ENCODE results near the gene DIP2C.

Gene DIP2C

GRCh38 chr10:571688-572451, 117.6 kb downstream of the DIP2C start:
- DNase-seq (ENCODE audit: low read depth in 3 of 3), result no peak

- DNase-seq (ENCODE audit: low read depth in 3 of 3), result no peak
These were observed 118.3 kb downstream of the DIP2C start for GRCh38 chr10:571166-571565.

GRCh38 chr10:570628-571163, 118.8 kb downstream of the DIP2C start:
- no peak for DNase-seq (ENCODE audit: low read depth in 3 of 3)

- DNase-seq (ENCODE audit: low read depth in 3 of 3), result no peak
These were observed 119.4 kb downstream of the DIP2C start for GRCh38 chr10:569961-570627.

GRCh38 chr10:568848-569247, 120.6 kb downstream of the DIP2C start:
- no peak for DNase-seq (ENCODE audit: low read depth in 3 of 3)

GRCh38 chr10:567869-568268, 121.6 kb downstream of the DIP2C start:
- no peak for DNase-seq (ENCODE audit: low read depth in 3 of 3)

GRCh38 chr10:566241-566885, 123.1 kb downstream of the DIP2C start:
- no peak for DNase-seq (ENCODE audit: low read depth in 3 of 3)

- DNase-seq (ENCODE audit: low read depth in 3 of 3), result no peak
These were observed 123.8 kb downstream of the DIP2C start for GRCh38 chr10:565676-566075.

- no peak for DNase-seq (ENCODE audit: low read depth in 3 of 3)
These were observed 124.3 kb downstream of the DIP2C start for GRCh38 chr10:565146-565545.

GRCh38 chr10:563827-564226, 125.6 kb downstream of the DIP2C start:
- DNase-seq (ENCODE audit: low read depth in 3 of 3), result no peak

- no peak for DNase-seq (ENCODE audit: low read depth in 3 of 3)
These were observed 127.3 kb downstream of the DIP2C start for GRCh38 chr10:562142-562541.

- no peak for DNase-seq (ENCODE audit: low read depth in 3 of 3)
These were observed 127.7 kb downstream of the DIP2C start for GRCh38 chr10:561721-562120.

- DNase-seq (ENCODE audit: low read depth in 3 of 3), result no peak
These were observed 129.0 kb downstream of the DIP2C start for GRCh38 chr10:560314-560992.

GRCh38 chr10:559767-560047, 129.8 kb downstream of the DIP2C start:
- DNase-seq (ENCODE audit: low read depth in 3 of 3), result no peak

GRCh38 chr10:558891-559766, 130.3 kb downstream of the DIP2C start:
- no peak for DNase-seq (ENCODE audit: low read depth in 3 of 3)

GRCh38 chr10:558364-558763, 131.1 kb downstream of the DIP2C start:
- no peak for DNase-seq (ENCODE audit: low read depth in 3 of 3)

- peak in 1 of 3 donors; percentile 18 for DNase-seq (ENCODE audit: low read depth in 3 of 3)
These were observed 131.6 kb downstream of the DIP2C start for GRCh38 chr10:557792-558328.

GRCh38 chr10:556971-557637, 132.4 kb downstream of the DIP2C start:
- no peak for DNase-seq (ENCODE audit: low read depth in 3 of 3)

GRCh38 chr10:555682-556350, 133.7 kb downstream of the DIP2C start:
- DNase-seq (ENCODE audit: low read depth in 3 of 3), result no peak

GRCh38 chr10:555281-555680, 134.2 kb downstream of the DIP2C start:
- DNase-seq (ENCODE audit: low read depth in 3 of 3), result no peak
